Kidney glomerular epithelial cell (primary cell): ENCODE data around the gene ANO4.
"Not testable (repeated sequence)": the region's sequence is repeated elsewhere in the genome, so short reads cannot be mapped to it uniquely, and the experiment has no call there.

Source experiments
- DNase-seq: peaks from one replicate; lab custom pipeline; 2025; lab: John Stamatoyannopoulos, UW

Gene ANO4

DNA sequence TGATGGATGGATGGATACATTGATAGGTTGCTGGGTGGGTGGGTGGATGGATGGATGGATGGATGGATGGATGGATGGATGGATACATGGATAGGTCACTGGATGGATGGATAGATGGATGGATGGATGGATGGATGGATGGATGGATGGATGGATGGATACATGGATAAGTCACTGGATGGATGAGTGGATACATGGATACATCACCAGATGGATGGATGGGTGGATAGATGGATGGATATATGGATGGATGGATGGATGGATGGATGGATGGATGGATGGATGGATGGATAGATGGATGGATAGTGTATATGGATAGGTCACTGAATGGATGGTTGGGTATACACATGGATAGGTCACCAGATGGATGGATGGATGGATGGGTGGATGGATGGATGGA is 194.9 kb downstream of the ANO4 start:
- not testable (repeated sequence) for DNase-seq

DNA sequence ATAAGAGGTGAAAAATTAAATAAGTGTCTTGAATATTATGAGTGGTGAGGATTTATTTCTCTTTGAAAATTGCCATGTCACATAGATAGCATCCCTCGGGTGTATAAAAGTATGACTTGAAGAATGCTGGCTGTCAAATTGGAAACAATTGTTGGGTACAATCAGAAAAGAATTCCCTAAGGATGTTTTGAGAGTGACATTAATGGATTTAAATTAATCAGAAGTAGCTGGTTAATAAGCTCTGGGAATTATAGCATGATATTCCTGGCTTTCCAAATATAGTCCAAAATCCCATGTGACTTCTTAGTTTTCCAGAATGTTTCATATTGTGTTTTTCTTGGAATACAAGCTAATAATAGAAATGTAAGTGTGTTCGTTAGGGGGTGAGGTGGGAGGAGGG is 196.5 kb downstream of the ANO4 start:
- DNase-seq, result no peak

DNA sequence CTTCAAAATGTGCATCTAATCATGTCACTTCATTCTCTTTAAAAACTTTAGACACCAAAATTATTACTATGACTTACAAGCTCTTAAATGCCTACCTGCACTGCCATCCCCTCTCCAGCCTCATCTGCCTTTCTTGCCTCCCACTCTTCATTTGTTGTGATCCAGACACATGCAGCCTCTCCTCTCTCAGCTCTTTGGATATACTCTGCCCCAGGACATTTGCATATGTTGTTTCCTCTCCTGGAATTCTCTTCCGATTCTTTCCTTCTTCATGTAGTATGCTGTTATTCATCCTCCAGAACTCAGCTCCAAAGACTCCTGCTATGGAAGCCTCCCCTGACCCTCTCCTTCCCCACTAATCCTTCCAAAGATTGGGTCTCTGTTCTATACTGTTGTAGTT is 197.6 kb downstream of the ANO4 start:
- DNase-seq, result no peak

DNA sequence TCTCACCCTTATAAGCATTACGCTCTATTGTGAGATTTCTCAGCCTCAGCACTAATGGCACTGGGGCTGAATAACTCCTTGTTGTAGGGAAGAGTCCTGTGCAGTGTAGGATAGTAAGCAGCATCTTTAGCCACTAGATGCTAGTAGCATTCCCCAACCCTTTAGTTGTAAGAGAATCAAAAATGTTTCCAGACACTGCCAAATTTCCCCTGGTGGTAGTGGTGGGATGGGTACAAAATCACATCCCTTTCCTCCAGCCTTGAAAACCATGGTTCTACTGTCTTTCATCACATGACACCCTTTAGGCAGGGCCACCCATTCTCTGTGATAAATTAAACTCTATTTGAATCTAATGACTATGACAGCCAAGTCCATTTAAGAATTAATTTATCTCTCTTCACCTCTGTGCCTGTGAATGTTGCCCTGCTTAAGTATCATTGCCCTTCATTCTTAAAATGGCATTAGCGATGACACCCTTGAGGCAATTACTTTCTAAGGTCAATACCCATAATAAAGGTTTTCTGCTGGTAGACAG is 199.4 kb downstream of the ANO4 start:
- no peak for DNase-seq

DNA sequence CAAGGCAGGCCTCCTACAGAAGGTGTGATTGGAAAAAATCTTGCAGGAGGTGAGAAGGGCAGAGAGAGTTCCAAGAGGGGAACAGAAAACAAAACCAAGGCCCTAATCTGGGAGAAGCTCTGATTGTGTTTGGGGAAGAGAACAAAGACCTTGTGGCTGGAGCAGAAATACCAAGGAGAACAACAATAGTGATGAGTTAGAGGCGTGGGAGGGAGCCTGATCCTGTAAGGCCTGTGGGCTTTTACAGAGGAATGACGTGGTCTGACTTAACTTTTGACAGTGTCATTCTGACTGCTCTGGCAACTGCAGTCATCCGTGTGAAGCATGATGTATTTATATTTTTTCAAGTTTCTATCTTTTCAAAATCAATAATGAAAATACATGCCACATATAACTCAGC is 200.6 kb downstream of the ANO4 start:
- peak; percentile 22 for DNase-seq

DNA sequence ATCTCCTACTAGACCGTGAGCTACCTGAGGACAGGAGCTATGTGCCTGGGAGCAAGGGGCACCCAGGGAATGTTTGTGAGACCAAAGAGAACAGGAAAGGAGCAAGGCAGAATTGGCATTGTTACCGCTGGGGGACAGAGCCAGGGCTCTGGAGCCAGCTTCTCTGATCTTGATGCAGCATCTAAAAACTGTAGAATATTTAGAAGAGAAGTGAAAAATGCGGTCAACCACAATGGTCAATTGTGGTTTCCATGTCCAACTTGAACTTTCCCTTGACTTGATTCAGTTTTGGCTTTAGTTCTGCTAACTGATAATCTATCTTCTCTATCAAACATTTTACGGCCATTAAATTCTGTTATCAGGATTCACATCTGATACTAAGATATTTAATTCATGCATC is 201.2 kb downstream of the ANO4 start:
- DNase-seq, result no peak

DNA sequence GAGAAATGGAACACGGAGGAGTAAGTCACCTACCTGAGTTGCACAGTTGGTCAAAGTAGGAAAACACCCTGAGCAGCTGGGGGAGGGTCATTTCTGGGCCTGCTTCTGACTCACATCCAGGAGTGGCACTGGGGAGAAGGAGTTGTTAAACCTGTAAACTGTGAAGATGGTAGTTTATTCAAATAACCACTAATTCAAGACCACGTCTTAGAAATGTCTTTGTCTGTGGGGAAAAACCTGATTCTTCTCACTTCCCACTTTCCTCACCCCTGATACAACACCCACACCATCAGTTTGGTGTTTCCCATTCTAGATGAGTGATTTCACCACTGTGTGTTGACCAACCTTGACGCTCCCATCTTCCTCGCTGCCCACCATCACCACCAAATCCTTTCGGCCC is 207.1 kb downstream of the ANO4 start:
- DNase-seq, result no peak

DNA sequence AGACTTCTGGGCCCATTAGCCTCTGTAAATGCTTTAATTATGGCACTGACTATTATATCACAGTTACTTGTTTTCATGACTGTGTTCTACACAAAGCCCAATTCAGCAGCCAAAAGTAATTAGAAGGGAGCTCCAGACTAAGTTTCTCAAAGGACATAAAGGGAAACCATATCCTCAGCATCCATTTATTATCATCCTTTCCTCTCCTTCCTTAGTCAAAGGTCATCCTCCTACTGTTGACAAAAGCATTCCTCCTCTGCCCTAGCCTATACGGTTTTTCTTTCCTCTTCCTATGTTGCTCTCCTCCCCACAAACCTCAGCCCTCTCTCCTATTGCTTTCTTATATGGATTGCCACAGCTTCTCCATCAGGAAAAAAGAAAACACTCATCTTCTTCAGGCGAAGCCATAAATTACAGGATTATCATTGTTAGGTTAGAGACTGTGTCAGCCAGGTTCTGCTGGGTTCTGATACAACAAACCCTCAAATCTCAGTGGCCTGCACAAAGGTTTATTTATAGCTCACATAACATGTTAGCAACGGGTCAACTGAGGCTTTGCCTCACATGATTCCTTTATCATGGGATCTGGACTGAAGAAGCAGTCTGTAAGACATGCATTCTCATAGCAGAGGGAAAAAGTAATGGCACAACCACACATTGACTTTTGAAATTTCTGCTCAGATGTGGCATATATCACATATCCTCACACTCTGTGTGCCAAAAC is 208.3 kb downstream of the ANO4 start:
- DNase-seq, result no peak

DNA sequence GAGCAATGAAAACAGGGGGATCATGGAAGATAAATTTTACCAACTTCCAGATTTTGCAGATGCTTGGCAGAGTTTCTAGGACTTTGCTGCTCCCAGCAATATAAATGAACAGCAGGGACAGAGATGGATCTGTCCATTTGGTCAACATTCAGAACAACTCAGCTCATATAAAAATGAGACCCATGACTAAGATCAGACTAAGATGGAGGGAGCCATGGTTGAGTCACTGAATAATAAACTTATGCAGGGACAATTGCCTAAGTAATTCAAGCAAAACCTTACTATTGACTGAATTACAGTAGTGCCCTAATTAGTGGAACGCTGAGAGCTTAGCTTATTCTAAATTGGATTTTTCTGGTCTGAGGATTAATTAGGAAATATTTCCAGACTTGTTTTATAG is 210.3 kb downstream of the ANO4 start:
- DNase-seq, result no peak

DNA sequence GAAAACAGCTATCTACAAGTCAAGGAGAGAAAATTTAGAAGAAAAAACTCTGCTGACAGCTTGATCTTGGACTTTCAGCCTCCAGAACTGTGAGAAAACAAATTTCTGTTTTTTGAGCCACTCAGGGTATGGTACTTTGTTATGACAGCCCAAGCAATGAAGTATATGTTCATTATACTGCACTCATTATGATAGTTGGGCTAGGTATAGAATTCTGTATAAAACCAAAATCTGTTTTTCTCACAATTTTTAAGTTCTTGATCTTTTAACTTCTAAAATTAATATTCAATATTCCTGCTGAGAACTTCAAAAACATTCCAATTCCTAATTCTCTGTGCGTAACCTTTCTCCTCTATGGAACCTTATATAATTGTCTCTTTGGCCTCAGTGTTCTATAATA is 214.7 kb downstream of the ANO4 start:
- no peak for DNase-seq

DNA sequence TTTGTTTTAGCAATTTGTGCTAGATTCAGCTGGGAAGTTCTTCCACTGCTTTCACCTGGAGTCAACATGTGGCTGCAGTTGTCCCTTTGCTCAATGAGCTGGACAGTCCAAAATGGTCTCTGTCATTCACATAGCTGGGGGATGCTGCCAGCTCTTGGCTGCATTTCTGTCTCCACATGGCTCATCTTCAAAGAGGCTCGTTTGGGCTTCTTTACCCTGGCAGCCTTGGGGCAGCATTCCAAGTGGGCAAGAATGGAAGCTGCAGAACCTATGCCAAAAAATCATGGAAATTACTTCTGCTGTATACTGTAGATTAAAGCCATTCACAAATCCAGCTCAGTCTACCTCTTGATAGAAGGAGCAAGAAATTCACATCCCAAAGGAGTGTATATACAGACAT is 216.3 kb downstream of the ANO4 start:
- DNase-seq, result no peak

DNA sequence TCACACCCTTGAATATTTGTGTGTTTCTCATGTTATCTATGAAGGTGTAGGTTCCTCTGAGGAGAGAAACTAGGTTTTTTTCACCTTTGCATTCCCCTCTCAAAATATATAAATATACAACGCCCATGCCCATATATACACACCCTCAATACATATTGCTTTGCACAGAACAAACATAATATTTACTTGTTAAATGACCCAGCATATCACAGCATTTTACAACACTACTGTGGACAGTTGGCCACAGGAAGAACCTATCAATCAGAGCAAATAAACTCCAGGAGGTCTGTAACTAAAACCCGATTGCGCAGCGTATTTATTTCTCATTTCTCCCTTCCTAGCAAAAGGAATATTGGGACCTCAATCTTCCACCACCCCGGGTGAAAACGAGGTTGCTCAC is 219.4 kb downstream of the ANO4 start:
- no peak for DNase-seq

DNA sequence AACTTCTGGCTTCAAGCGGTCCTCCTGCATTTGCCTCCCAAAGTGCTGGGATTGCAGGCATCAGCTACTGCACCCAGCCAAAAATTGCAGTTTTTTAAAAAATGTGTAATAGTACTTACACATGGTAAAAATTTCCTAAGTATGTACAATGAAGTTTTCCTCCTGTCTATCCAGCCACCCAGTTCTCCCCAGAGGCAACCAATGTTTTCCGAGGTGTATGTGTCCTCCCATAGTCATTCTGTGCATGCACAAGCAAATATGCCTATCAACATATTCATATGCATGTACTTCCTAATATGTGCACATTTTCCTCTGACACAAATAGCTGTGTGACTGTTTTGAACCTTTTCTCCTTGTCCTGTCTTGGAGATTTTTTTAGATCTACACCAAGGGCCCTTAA is 220.5 kb downstream of the ANO4 start:
- DNase-seq, result no peak

DNA sequence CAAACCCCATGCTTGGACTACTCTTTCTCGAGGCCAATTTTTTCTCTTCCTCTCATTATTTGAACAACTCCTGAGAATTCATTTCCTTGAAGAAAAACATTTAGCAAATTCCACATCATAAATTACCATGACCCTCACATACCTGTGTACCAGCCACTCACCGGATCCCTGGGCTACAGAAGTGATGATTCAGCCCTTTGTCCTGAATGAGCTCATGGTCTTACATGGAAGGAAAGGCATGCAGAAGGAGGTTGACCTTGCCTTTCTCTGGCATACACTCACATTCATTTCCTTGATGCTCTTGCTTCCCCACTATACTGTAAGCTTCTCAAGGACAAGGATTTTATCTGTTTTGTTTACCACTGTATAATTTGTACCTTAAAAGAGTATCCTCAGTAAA is 224.0 kb downstream of the ANO4 start:
- DNase-seq, result peak; percentile 99

DNA sequence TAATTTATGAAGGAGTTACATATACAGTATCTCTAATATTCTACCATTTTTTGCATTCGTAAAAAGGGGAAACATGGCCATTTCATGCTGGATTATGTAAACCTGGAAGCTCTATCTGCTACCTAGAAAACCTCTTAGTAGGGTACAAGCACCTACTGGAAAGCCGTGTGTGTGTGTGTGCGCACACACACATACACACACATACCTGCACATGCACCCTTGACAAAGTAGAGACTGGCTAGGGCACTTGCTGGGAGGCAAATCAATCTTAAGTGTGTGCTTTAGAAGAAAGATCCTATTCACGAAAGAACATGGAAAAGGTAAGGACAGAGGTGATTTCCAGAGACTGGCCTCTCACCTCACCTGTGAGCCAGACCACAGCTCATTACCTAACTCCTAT is 224.6 kb downstream of the ANO4 start:
- no peak for DNase-seq

DNA sequence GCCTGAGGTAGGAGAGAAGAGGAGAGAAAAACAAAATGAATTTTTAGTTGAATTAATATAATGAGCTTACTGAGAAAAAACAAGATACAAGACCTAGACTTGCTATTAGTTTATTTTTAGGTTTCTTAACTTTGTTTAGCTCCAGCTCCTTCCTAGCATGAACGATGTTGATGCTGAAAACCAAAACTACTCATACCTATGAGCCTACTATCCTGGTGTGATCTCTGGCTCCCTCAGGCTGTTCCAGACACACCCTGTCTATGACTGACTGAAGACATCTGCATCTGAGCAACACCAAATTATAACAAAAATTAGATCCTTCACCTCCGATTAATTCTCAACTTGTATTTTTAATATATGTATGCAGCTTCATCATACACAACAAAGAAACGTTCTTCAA is 225.1 kb downstream of the ANO4 start:
- DNase-seq, result no peak

DNA sequence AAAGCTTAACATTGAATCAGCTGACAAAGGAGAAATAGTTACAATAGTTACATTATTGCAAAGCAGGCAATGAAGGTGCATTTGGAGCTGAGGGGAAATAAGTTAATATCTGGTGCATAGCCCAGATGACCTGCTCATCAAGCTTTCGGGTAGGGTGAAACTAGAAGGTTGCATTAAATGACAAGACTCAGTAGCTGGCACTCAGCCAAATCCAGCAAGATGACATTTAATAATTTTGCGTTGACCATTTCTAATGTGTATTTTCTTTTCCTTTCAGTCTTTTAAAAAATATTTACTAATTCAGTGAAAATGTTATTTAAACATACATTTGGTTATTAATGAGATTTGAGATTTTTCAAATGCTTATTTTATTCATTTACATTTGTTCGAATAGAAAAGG is 226.9 kb downstream of the ANO4 start:
- no peak for DNase-seq

DNA sequence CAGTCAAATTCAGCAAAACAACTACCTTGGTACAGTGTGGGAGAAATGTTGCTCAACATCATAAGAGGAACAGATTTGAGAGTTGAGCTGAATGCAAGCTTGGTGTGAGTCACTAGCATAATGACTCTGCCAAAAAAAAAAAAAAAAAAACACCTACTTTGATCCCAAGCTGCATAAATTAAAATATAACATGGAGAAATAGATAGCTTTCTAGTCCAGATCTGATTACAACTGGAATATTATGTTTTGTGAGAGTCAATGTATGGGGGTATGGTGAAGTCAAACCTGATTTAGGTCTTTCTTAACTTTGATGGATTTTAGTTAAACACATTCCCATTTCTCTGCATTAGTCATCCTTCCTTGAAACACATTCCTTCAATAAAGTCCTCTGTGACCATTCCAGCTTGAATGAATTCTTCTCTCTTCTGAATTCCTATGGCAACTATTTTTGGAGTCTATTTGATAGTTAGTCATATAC is 227.4 kb downstream of the ANO4 start:
- DNase-seq, result peak; percentile 94

DNA sequence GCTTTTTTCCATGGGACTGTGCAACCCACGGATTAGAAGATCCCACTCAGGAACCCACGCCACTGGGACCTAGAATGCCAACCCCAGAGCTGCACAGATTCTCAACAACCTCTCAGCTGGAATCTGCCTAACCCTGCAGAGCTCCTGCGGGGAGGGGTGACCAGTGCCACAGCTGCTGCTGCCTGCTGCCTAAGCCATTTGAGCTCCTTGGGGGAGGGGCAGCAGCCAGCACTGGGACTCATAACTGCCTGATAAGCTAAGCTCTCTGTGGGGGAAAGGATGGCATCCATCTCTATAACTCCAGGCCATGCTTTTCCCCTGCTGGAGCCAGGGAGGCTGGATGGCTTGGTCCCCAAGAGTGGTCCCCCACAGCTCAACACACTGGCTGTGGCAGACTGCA is 232.6 kb downstream of the ANO4 start:
- no peak for DNase-seq

DNA sequence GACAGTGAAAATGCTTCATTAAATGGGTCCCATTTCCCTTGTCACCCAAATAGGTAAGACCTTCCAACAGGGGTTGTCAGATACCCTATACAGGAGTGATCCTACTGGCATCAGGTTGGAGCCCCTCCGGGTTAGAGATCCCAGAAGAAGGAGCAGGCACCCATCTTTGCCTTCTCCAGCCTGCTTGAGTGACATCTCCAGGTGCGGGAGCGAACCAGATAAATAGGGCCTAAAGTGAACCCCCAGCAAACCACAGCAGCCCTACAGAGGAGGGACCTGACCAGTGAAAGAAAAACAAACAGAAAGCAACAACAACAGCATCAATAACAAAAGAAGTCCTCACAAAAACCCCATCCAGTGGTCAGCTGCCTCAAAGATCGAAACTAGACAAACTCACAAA is 233.2 kb downstream of the ANO4 start:
- no peak for DNase-seq

DNA sequence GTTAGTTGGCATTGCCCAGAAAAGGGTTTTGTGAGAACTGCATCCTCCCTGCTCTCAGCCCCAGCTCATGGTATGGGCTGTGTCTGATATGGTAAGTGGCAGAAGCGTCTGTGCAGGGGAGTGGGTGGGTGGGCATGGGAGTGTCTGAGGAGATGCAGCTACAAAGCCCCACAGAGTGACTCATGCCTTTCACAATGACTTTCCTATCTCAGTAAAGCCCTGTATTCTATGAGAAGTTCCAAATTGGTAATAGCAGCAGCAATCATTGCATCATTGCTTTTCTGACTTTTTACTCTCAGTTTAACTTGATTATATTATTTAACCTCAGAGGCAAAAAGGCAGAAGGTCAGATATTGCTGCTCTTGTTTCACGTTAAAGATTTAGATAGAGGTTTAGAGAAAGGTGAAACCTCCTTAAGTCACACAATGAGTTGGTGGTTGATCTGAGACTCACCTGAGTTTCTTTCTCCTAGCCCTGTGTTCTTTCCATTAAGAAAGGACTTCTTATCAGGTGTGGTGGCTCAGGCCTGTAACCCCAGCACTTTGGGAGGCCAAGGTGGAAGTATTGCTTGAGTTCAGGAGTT is 243.8 kb downstream of the ANO4 start:
- no peak for DNase-seq

DNA sequence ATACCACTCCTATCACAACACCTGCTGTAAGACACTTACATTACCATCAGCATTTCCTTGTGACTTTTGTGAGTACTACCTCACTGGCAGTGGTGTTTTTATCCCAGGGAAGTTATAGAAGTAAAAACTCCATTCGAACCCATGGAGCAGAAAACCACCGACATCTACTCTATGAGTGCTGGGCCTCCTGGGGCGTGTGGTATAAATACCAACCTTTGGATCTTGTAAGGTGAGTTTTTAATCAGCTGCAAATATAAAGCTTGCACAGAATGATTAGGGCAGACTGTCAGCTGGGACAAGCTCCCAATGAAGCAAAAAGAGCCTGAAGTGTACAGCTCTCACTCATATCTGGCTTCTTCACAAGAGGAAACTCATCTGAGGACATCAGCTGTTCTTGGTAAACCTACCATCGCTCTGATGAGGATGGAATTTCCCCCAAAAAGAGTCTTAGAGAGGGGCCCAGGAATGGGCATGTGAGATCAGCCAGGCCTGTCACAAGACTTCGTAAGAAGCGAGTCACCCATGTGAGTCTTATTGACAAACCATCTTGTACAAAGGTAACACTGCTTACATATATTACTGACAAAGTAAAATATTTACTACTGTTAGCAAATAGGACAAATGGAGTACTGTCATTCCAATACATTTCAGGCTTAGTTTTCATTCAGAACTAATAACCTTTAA is 245.4 kb downstream of the ANO4 start:
- DNase-seq, result no peak

DNA sequence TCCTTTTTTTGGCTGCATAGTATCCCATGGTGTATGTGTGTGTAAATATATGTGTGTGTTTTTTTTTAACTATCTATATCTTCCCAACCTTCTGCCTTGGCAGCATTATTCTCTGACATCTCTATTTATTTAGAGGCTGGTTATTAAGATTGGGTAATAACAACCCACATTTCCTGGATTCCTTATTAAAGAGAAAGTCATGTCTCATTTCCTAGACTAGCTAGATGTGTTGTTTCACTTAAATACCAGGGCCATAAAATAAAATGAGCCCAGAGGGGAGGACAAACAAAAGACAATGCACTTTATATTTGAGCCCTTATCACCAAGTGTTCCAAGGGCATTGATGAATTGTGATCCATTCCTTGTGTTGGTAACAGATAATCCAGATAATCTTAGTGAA is 246.4 kb downstream of the ANO4 start:
- no peak for DNase-seq
